Medulla oblongata (tissue), 1 donor: ENCODE data around the gene PDSS1.
A peak's percentile ranks its signal among the peaks of the same experiment; 100 is the strongest.

Experiments
- DNase-seq: peaks from one replicate; pipeline ENCODE4 v3.0.0-alpha.2; 2015; ENCODE audit errors: extremely low spot score

The PDSS1 gene

GRCh38 chr10:26792758-26793495 is 95.4 kb downstream of the PDSS1 start:
- DNase-seq: peak; percentile 60
